GM10266 (cell line): ENCODE results near the gene PLXNA4.

Source experiments
- DNase-seq: peaks from one replicate; pipeline ENCODE4 v3.0.0; 2012; ENCODE audit errors: extremely low spot score
- TF ChIP-seq, protein P1 (sequence below): IDR thresholded peaks from 2 replicates; pipeline ENCODE4 v1.5.1; 2012; ENCODE audit warnings: mild to moderate bottlenecking, low read depth; ENCODE audit not compliant: control insufficient read depth, insufficient read depth; ENCODE audit errors: missing control alignments

The PLXNA4 gene

DNA sequence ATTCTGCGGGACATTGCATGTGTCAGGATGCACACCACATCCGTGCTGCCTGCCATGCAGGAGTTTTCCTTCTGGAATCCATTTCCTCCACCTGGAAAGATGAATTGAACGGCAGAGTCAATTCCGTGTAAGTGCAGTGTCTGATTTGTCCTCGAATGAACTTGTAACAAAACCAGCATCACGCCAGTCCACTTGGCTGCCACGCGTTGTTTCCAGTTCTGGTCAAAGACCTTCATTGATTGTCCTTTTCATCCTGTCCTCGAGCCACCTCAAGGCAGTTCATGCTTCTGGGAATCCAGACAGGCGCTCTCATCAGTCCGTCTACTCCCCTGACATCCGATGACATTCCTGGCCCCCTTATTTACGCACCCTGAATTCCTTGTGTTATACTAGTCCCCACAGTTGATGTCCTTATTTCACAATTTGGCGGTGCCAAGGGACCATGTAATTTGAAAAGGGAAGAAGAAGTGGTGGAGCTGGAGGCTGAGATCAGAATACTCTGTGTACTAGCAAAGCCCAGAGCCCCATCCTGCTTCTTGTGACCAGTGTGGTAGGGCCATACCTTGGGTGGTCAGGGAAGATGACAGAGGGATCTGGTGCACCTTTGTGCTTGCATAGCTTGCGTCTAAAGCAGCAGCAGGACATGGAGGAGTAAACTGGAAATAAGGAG is 502.2 kb downstream of the PLXNA4 start:
- no peak for DNase-seq
- TF ChIP-seq, protein P1, sequence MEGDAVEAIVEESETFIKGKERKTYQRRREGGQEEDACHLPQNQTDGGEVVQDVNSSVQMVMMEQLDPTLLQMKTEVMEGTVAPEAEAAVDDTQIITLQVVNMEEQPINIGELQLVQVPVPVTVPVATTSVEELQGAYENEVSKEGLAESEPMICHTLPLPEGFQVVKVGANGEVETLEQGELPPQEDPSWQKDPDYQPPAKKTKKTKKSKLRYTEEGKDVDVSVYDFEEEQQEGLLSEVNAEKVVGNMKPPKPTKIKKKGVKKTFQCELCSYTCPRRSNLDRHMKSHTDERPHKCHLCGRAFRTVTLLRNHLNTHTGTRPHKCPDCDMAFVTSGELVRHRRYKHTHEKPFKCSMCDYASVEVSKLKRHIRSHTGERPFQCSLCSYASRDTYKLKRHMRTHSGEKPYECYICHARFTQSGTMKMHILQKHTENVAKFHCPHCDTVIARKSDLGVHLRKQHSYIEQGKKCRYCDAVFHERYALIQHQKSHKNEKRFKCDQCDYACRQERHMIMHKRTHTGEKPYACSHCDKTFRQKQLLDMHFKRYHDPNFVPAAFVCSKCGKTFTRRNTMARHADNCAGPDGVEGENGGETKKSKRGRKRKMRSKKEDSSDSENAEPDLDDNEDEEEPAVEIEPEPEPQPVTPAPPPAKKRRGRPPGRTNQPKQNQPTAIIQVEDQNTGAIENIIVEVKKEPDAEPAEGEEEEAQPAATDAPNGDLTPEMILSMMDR = no peak
